K562 (cell line): ENCODE measurements around the gene LY6G6F. TPM values are rescaled to one million over a fixed set of nuclear protein-coding genes. Genes with fewer than 3 reads are reported as not detected.

ENCODE experiments used
- ELF4 ChIP-seq: fragments of 450-650 bp; formaldehyde crosslinking; IDR thresholded peaks from 2 replicates; pipeline ENCODE4 v1.4.0; 2022; ENCODE audit warnings: missing genetic modification characterization
- MEF2A ChIP-seq: IDR thresholded peaks from 2 replicates; pipeline ENCODE4 v1.6.1; 2011; ENCODE audit warnings: low read depth, mild to moderate bottlenecking, low read length, moderate library complexity; ENCODE audit not compliant: control insufficient read depth
- MEF2D ChIP-seq: conservative IDR thresholded peaks from 2 replicates; pipeline ENCODE4 v1.6.1; 2016; ENCODE audit warnings: low read depth, missing genetic modification characterization, missing compliant biosample characterization
- MEIS2 ChIP-seq: fragments of 450-650 bp; IDR thresholded peaks from 2 replicates; pipeline ENCODE4 v1.6.1; 2014; ENCODE audit warnings: mild to moderate bottlenecking; ENCODE audit not compliant: partially characterized antibody
- MIER1 ChIP-seq: fragments of 450-650 bp; IDR thresholded peaks from 2 replicates; pipeline ENCODE4 v1.6.1; 2016; ENCODE audit warnings: antibody characterized with exemption, mild to moderate bottlenecking, low read depth
- NBN ChIP-seq: fragments of 450-650 bp; IDR thresholded peaks from 2 replicates; pipeline ENCODE4 v1.6.1; 2016; ENCODE audit warnings: low read depth, mild to moderate bottlenecking
- NFE2L1 ChIP-seq: fragments of 450-650 bp; IDR thresholded peaks from 2 replicates; pipeline ENCODE4 v1.6.1; 2016; ENCODE audit warnings: missing genetic modification characterization, low read depth, mild to moderate bottlenecking, missing compliant biosample characterization, moderate library complexity, borderline replicate concordance
- NFIX ChIP-seq: fragments of 250-450 bp; sonication (Bioruptor Pico); IDR thresholded peaks from 2 replicates; pipeline ENCODE4 v1.4.0; 2020; ENCODE audit warnings: low read depth, mild to moderate bottlenecking, moderate library complexity
- PHB ChIP-seq: fragments of 250-450 bp; sonication (Bioruptor Pico); IDR thresholded peaks from 2 replicates; pipeline ENCODE4 v1.5.0; 2021
- PRMT5 ChIP-seq: sonication (generic); formaldehyde crosslinking; IDR thresholded peaks from 2 replicates; pipeline ENCODE4 v1.5.0; 2020; ENCODE audit warnings: missing genetic modification reagents
- PTTG1 ChIP-seq: fragments of 450-650 bp; IDR thresholded peaks from 2 replicates; pipeline ENCODE4 v1.6.1; 2016; ENCODE audit warnings: low read depth, mild to moderate bottlenecking, missing genetic modification characterization, missing compliant biosample characterization
- SETDB1 ChIP-seq: IDR thresholded peaks from one replicate; pipeline ENCODE4 v1.6.1; 2012; ENCODE audit warnings: low read length, control low read depth, inconsistent platforms
- SIN3B ChIP-seq: fragments of 450-650 bp; IDR thresholded peaks from 2 replicates; pipeline ENCODE4 v1.6.1; 2017; ENCODE audit warnings: low read depth, mild to moderate bottlenecking, moderate library complexity
- STAT6 ChIP-seq: sonication (generic); formaldehyde crosslinking; IDR thresholded peaks from 2 replicates; pipeline ENCODE4 v1.8.1; 2023; ENCODE audit warnings: mild to moderate bottlenecking, missing genetic modification reagents
- TCFL5 ChIP-seq: fragments of 250-450 bp; sonication (Bioruptor Pico); conservative IDR thresholded peaks from 2 replicates; pipeline ENCODE4 v1.6.1; 2021; ENCODE audit warnings: mild to moderate bottlenecking, moderate library complexity, matching md5 sums
- TFAM ChIP-seq: fragments of 250-450 bp; sonication (Bioruptor Pico); conservative IDR thresholded peaks from 2 replicates; pipeline ENCODE4 v1.5.0; 2021; ENCODE audit warnings: mild to moderate bottlenecking, moderate library complexity
- U2AF2 ChIP-seq: fragments of 200-400 bp; formaldehyde crosslinking; optimal IDR thresholded peaks from 2 replicates; pipeline ENCODE3; 2017; ENCODE audit warnings: low read depth, mild to moderate bottlenecking, low read length
- ZBTB17 ChIP-seq: fragments of 450-650 bp; formaldehyde crosslinking; IDR thresholded peaks from 2 replicates; pipeline ENCODE4 v1.4.0; 2020; ENCODE audit warnings: mild to moderate bottlenecking
- ZFPM2 ChIP-seq: fragments of 250-450 bp; sonication (Bioruptor Pico); IDR thresholded peaks from 2 replicates; pipeline ENCODE4 v1.5.1; 2022; ENCODE audit warnings: mild to moderate bottlenecking
- ZMIZ1 ChIP-seq, 2 experiments: fragments of 150-350 bp in 1 of 2; IDR thresholded peaks; 2 replicates each; pipeline ENCODE4 v1.6.1; 2012 to 2016; ENCODE audit warnings: low read depth in 2 of 2, low read length in 2 of 2, mild to moderate bottlenecking in 1 of 2, moderate library complexity in 1 of 2
- ZNF124 ChIP-seq: sonication (generic); formaldehyde crosslinking; IDR thresholded peaks from 2 replicates; pipeline ENCODE4 v1.8.1; 2022; ENCODE audit warnings: missing genetic modification reagents
- ZNF143 ChIP-seq: sonication (generic); formaldehyde crosslinking; IDR thresholded peaks from 2 replicates; pipeline ENCODE4 v1.9.0; 2022; ENCODE audit warnings: mild to moderate bottlenecking, missing genetic modification reagents
- ZNF655 ChIP-seq: fragments of 250-450 bp; sonication (Bioruptor Pico); IDR thresholded peaks from 2 replicates; pipeline ENCODE4 v1.5.0; 2021
- ZNF76 ChIP-seq: fragments of 250-450 bp; sonication (Bioruptor Pico); IDR thresholded peaks from 2 replicates; pipeline ENCODE4 v1.4.0; 2020; ENCODE audit warnings: mild to moderate bottlenecking, moderate library complexity, borderline replicate concordance
- ZNF766 ChIP-seq: fragments of 200-800 bp; sonication (Bioruptor generic); conservative IDR thresholded peaks from 2 replicates; pipeline ENCODE4 v1.6.1; 2016; ENCODE audit warnings: missing genetic modification characterization, missing compliant biosample characterization
- polyA plus RNA-seq, 8 experiments: library from polyadenylated mRNA; depleted of rRNA in 4 of 8; stranded (reverse) in 5 of 8; unstranded in 3 of 8; fragments of >200 nt; fragmentation: Nextera tagmentation in 2 of 8; fragmentation: Illumina TruSeq in 1 of 8; extraction: Ambion mirVana in 2 of 8; extraction: Trizol in 1 of 8; gene quantifications; 2 replicates each; pipeline versions ENCODE4 v1.2.1 to v1.2.3, GENCODE V29; 2011 to 2014; ENCODE audit warnings: inconsistent platforms in 1 of 8, missing spikeins in 1 of 8
- total RNA-seq, 7 experiments: library from RNA; depleted of rRNA in 6 of 7; stranded (reverse); fragments of >200 nt in 6 of 7; fragmentation: Illumina TruSeq in 2 of 7; extraction: Trizol in 2 of 7; gene quantifications; 2 replicates each; pipeline versions ENCODE4 v1.2.1 to v1.2.3, GENCODE V29; 2011 to 2021; ENCODE audit warnings: low replicate concordance in 1 of 7

The LY6G6F gene
- total and polyA plus RNA-seq, 9 of the 15 experiments (the other 6 are each of a cell fraction or from before 2014, with no cell fraction given): 0.14 to 0.50 (median 0.28) TPM; not detected in 2

- no peak for TF ChIP-seq U2AF2
- peak; percentile 81; the same call in 1 of the 2 replicates for TF ChIP-seq ELF4 (CRISPR knock-in tag)
- no peak for TF ChIP-seq ZBTB17 (CRISPR knock-in tag)
- no peak for TF ChIP-seq STAT6 (CRISPR knock-in tag)
- no peak for TF ChIP-seq ZFPM2
- TF ChIP-seq NBN: no peak
- no peak for TF ChIP-seq SETDB1
- no peak for TF ChIP-seq NFIX
- TF ChIP-seq ZNF124 (CRISPR knock-in tag): no peak
- no peak for TF ChIP-seq NFE2L1 (tag)
- TF ChIP-seq MEF2A: no peak
- no peak for TF ChIP-seq MEIS2
- TF ChIP-seq ZMIZ1 (IDR thresholded peaks at IDR 0.05; ENCODE audit: low read depth in 2 of 2, low read length in 2 of 2): no peak
- no peak for TF ChIP-seq ZNF76 (CRISPR knock-in tag)
- no peak for TF ChIP-seq PTTG1 (tag)
- no peak for TF ChIP-seq TCFL5 (CRISPR knock-in tag)
- TF ChIP-seq ZNF143 (CRISPR knock-in tag): no peak
- no peak for TF ChIP-seq ZNF766 (CRISPR knock-in tag)
- TF ChIP-seq MIER1: 0 out of 2 replicates have a peak, but pooled peaks have one; percentile 35
- TF ChIP-seq ZNF655: no peak
- no peak for TF ChIP-seq TFAM (CRISPR knock-in tag)
- TF ChIP-seq PRMT5 (CRISPR knock-in tag): no peak
- TF ChIP-seq PHB (CRISPR knock-in tag): no peak
- no peak for TF ChIP-seq MEF2D (tag)
- TF ChIP-seq SIN3B: no peak
These were observed 20.2 kb upstream of the LY6G6F start (continued) for GRCh38 chr6:31686483-31686882.
